ENCODE measurements around the gene TGFBR1.

TGFBR1 gene

DNA sequence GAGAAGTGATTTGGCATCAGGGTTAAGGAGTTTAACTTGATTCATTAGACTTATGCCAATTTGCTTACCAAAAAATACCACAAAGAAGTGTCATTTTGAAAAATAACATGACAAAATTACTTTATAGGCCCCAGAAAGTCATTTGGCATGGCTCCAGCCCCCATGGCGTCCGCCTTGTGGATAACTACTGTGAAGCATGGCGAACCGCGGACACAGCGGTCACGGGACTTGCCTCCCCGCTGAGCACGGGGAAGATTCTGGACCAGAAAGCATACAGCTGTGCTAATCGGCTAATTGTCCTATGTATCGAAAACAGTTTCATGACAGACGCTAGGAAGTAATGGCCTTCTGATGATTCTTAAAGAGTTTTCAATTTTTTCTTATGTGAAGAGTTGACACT lies 35.4 kb upstream of the TGFBR1 start:
- POLR2A ChIA-PET, result no interaction called here
- CTCF ChIA-PET, result no interaction called here
- TF ChIP-seq, protein P1, sequence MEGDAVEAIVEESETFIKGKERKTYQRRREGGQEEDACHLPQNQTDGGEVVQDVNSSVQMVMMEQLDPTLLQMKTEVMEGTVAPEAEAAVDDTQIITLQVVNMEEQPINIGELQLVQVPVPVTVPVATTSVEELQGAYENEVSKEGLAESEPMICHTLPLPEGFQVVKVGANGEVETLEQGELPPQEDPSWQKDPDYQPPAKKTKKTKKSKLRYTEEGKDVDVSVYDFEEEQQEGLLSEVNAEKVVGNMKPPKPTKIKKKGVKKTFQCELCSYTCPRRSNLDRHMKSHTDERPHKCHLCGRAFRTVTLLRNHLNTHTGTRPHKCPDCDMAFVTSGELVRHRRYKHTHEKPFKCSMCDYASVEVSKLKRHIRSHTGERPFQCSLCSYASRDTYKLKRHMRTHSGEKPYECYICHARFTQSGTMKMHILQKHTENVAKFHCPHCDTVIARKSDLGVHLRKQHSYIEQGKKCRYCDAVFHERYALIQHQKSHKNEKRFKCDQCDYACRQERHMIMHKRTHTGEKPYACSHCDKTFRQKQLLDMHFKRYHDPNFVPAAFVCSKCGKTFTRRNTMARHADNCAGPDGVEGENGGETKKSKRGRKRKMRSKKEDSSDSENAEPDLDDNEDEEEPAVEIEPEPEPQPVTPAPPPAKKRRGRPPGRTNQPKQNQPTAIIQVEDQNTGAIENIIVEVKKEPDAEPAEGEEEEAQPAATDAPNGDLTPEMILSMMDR (IDR thresholded peaks at IDR 0.05; ENCODE audit: insufficient read depth, low read length, missing control alignments), result no peak
- DNase-seq (ENCODE audit: low read depth, low spot score), result no peak
- no peak overlapping the region for H3K4me3 ChIP-seq (ENCODE audit: low read depth, low read length)

DNA sequence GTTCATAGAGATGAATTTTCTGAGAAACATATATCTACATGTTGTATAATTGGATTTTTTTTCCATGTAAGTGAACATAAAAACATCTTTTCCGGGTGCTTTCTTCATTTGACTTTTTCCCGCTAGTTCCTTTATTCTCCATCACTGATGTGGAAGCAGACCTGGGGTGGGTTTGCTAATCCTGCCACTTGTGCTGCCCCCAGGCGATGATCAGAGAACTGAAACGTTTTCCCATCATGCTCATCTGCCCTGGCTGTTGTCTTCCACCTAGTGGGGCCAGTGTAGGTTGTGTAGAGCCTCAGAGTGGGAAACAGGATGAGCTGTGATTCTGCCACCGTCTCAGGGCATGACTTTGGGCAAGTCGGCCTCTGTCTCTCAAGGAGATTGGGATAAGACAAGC lies 34.2 kb upstream of the TGFBR1 start:
- TF ChIP-seq, protein P1 (IDR thresholded peaks at IDR 0.05; ENCODE audit: insufficient read depth, low read length, missing control alignments), result no peak
- CTCF ChIA-PET, result interaction anchor here (0.9 to 1.2 kb wide), 3 partner anchors 9 to 15 kb away, joined by 3 to 5 read pairs (median 3); no protein-coding TSS in a partner anchor
- POLR2A ChIA-PET, result no interaction called here
- H3K4me3 ChIP-seq (ENCODE audit: low read depth, low read length), result no peak overlapping the region
- DNase-seq (ENCODE audit: low read depth, low spot score), result no peak

DNA sequence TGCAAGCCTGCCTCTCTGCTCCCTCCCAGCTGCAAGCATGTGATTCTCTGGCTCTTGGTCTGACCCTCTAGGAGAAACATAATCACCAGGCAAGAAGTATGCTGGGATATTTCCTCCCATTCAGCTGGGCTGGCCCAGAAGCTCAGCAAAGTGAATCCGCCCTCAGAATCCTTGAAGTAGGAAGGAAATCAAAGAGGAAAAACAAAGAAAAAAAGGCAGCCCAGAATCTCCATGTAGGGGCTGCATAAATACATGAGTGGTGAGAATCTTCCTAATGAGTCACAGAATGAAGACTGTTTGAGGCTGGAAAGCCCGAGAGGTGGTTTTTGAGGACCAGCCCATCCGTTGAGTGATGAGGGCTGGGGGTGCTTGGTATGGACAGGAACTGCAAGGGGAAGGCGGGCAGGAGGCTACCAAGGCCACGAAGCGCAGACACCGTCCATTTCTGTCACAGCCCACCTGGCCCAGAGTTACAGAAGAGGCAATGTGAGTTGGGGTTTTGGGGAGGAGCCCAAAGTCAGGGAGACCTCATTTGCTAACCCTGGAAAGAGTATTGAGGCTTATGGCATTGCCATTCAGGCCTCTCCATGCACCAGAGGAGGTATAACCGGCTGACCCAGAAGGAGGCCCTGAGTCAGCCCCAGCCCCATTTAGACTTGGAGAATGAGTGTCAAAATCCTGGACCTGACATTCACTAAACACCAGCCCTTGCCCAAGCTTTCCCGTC lies 33.4 kb upstream of the TGFBR1 start:
- no peak overlapping the region for H3K4me3 ChIP-seq (ENCODE audit: low read depth, low read length)
- TF ChIP-seq, protein P1 (IDR thresholded peaks at IDR 0.05; ENCODE audit: insufficient read depth, low read length, missing control alignments), result no peak
- no peak for DNase-seq (ENCODE audit: low read depth, low spot score)
- POLR2A ChIA-PET, result no interaction called here
- CTCF ChIA-PET, result interaction anchor here (0.9 to 1.2 kb wide), 3 partner anchors 10 to 16 kb away, joined by 3 to 5 read pairs (median 3); no protein-coding TSS in a partner anchor

DNA sequence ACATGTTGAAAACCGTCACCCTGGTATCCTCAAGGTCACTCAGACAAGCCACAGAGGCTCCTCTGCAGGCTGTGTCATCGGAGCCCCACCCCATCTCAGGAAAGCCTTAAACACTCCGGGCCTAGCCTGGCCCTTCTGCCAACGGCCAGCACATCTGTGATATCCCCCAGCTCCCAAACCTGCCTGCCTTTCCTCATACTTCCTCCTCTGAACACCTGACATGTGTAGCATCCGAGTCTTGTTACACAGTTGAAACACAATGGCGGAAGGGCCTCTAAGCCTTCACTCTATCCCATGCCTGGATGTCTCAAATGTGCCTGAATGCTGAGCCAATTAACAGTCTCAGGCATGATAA lies 32.9 kb upstream of the TGFBR1 start:
- ChIA-PET POLR2A (no interaction called here), CTCF (no interaction called here)
- no peak overlapping the region for H3K4me3 ChIP-seq (ENCODE audit: low read depth, low read length)
- TF ChIP-seq, protein P1 (IDR thresholded peaks at IDR 0.05; ENCODE audit: insufficient read depth, low read length, missing control alignments), result no peak
- no peak for DNase-seq (ENCODE audit: low read depth, low spot score)

DNA sequence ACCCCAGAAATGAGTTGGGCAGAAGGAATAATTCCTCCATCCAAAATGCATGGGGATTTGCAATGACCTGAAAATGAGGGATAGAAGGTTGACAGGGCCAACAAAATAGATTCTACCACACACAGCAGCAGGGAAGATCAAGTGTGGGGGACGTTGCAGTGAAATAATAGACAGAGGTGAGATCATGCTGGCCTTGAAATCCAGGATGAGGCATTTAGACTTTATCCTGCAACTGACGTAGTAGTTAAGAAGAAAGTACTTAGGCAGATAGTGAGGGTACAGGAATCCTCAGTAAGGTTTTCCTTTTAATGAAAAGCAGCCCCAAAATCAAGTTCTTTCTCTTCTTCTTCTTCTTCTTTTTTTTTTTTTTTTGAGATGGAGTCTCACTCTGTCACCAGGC lies 31.6 kb upstream of the TGFBR1 start:
- CTCF ChIA-PET, result no interaction called here

More for the DNA sequence above, 31.6 kb upstream of the TGFBR1 start:
- DNase-seq (ENCODE audit: low read depth, low spot score), result no peak
- TF ChIP-seq, protein P1 (IDR thresholded peaks at IDR 0.05; ENCODE audit: insufficient read depth, low read length, missing control alignments), result no peak
- H3K4me3 ChIP-seq (ENCODE audit: low read depth, low read length), result no peak overlapping the region
- POLR2A ChIA-PET, result no interaction called here
